Chondrocyte (in vitro differentiated cells): ENCODE data around the gene SIGLEC9. TPM values are rescaled to one million over a fixed set of nuclear protein-coding genes. Genes with fewer than 3 reads are reported as not detected.

ENCODE experiments used
- DNase-seq: peaks from one replicate; pipeline ENCODE4 v3.0.0; 2021; ENCODE audit warnings: mixed read lengths, low spot score
- H3K27ac Mint-ChIP-seq: one replicate; pipeline ENCODE4 v1.8.0; 2021; ENCODE audit warnings: mild to moderate bottlenecking, moderate library complexity, mixed read lengths; ENCODE audit not compliant: unreplicated experiment
- H3K27me3 Mint-ChIP-seq: 2 replicates; pipeline ENCODE4 v1.8.0; 2021; ENCODE audit warnings: low read depth, mixed read lengths
- H3K36me3 Mint-ChIP-seq: 2 replicates; pipeline ENCODE4 v1.8.0; 2021; ENCODE audit warnings: low read depth, mixed read lengths
- H3K4me1 Mint-ChIP-seq: 2 replicates; pipeline ENCODE4 v1.8.0; 2021; ENCODE audit warnings: low read depth, mild to moderate bottlenecking, mixed read lengths
- H3K4me3 Mint-ChIP-seq: one replicate; pipeline ENCODE4 v1.8.0; 2021; ENCODE audit warnings: mild to moderate bottlenecking, moderate library complexity, mixed read lengths; ENCODE audit not compliant: unreplicated experiment
- H3K9me3 Mint-ChIP-seq: 2 replicates; pipeline ENCODE4 v1.8.0; 2021; ENCODE audit warnings: low read depth, mixed read lengths
- total RNA-seq: library from RNA; stranded (reverse); gene quantifications from 3 replicates; pipeline ENCODE4 v1.2.1, GENCODE V29; 2021
- TF ChIP-seq, protein P1 (sequence below): fragments of 200-600 bp; sonication (generic); IDR thresholded peaks from 2 replicates; pipeline ENCODE4 v1.5.0; 2021; ENCODE audit warnings: antibody characterized with exemption, mild to moderate bottlenecking, moderate library complexity

The SIGLEC9 gene
- total RNA-seq, 1 donor from 2014 or later, result not detected

DNA sequence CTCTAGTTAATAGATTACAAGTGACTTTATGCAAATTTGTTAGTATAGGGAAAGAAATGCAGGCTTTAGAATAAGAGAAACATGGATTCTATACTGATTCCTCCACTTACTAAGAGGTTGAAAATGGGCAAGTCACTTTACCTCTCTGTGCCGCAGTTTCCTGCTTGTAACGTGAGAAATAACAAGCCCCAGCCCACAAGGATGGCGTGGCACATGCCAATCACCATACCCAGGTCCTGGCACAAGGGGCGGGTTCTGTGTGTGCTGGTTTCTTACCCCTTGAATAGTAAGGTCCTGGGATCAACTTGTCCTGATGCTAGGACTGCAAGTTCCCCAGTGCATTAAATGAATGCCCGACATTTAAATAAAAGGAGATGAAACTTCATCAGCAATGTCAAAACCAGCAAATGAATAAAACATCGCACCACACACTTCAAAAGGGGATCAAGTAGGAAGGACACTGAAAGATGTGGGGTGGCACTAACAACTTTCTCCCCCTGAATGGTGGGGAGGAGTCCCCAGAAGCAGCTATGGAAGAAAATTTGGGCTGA is 7.9 kb upstream of the SIGLEC9 start:
- Mint-ChIP-seq H3K9me3 (no peaks in the 10 kb centered on the region), H3K27me3 (peaks cover 19% of the 10 kb centered on the region), H3K4me3 (no peak overlapping the region), H3K4me1 (no peaks in the 10 kb centered on the region), H3K27ac (no peak overlapping the region), H3K36me3 (no peaks in the 10 kb centered on the region)
- TF ChIP-seq, protein P1, sequence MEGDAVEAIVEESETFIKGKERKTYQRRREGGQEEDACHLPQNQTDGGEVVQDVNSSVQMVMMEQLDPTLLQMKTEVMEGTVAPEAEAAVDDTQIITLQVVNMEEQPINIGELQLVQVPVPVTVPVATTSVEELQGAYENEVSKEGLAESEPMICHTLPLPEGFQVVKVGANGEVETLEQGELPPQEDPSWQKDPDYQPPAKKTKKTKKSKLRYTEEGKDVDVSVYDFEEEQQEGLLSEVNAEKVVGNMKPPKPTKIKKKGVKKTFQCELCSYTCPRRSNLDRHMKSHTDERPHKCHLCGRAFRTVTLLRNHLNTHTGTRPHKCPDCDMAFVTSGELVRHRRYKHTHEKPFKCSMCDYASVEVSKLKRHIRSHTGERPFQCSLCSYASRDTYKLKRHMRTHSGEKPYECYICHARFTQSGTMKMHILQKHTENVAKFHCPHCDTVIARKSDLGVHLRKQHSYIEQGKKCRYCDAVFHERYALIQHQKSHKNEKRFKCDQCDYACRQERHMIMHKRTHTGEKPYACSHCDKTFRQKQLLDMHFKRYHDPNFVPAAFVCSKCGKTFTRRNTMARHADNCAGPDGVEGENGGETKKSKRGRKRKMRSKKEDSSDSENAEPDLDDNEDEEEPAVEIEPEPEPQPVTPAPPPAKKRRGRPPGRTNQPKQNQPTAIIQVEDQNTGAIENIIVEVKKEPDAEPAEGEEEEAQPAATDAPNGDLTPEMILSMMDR, result no peak
- DNase-seq, result no peak

GRCh38 chr19:51119101-51119500 is 5.6 kb upstream of the SIGLEC9 start:
- Mint-ChIP-seq H3K4me3 (no peak overlapping the region), H3K4me1 (no peaks in the 10 kb centered on the region), H3K27me3 (peaks cover 19% of the 10 kb centered on the region), H3K36me3 (no peaks in the 10 kb centered on the region), H3K9me3 (no peaks in the 10 kb centered on the region), H3K27ac (no peak overlapping the region)
- TF ChIP-seq, protein P1, result no peak
- no peak for DNase-seq

GRCh38 chr19:51119611-51120010 is 5.1 kb upstream of the SIGLEC9 start:
- TF ChIP-seq, protein P1, result no peak
- no peaks in the 10 kb centered on the region for H3K9me3 Mint-ChIP-seq
- H3K4me3 Mint-ChIP-seq, result no peak overlapping the region
- DNase-seq, result peak; percentile 69
- peaks cover 19% of the 10 kb centered on the region for H3K27me3 Mint-ChIP-seq
- no peaks in the 10 kb centered on the region for H3K36me3 Mint-ChIP-seq
- H3K4me1 Mint-ChIP-seq, result no peaks in the 10 kb centered on the region
- no peak overlapping the region for H3K27ac Mint-ChIP-seq

- Mint-ChIP-seq H3K9me3 (no peaks in the 10 kb centered on the region), H3K27ac (no peak overlapping the region), H3K4me3 (no peak overlapping the region), H3K4me1 (no peaks in the 10 kb centered on the region), H3K27me3 (peaks cover 16% of the 10 kb centered on the region), H3K36me3 (no peaks in the 10 kb centered on the region)
- no peak for DNase-seq
- TF ChIP-seq, protein P1, result no peak
These were observed 4.5 kb upstream of the SIGLEC9 start for GRCh38 chr19:51120160-51120559.

GRCh38 chr19:51121257-51121656 is 3.4 kb upstream of the SIGLEC9 start:
- TF ChIP-seq, protein P1, result no peak
- no peaks in the 10 kb centered on the region for H3K4me1 Mint-ChIP-seq
- no peak for DNase-seq
- no peaks in the 10 kb centered on the region for H3K9me3 Mint-ChIP-seq
- H3K27me3 Mint-ChIP-seq, result peaks cover 9% of the 10 kb centered on the region
- H3K4me3 Mint-ChIP-seq, result no peak overlapping the region
- no peaks in the 10 kb centered on the region for H3K36me3 Mint-ChIP-seq
- H3K27ac Mint-ChIP-seq, result no peak overlapping the region
